GM23248 (cell line): Measurements from ENCODE around the gene GALNT18.

Experiments
- EZH2 ChIP-seq: fragments of 200-600 bp; sonication (generic); IDR thresholded peaks from 2 replicates; pipeline ENCODE4 v1.6.1; 2018; ENCODE audit warnings: antibody characterized with exemption, mild to moderate bottlenecking; ENCODE audit not compliant: insufficient read depth, poor library complexity, severe bottlenecking
- EZH2phosphoT487 ChIP-seq: fragments of 200-600 bp; sonication (generic); IDR thresholded peaks from 2 replicates; pipeline ENCODE4 v1.6.1; 2018; ENCODE audit warnings: antibody characterized with exemption, moderate library complexity, mild to moderate bottlenecking, low read depth; ENCODE audit not compliant: insufficient read depth

- no peak for TF ChIP-seq EZH2
- no peak for TF ChIP-seq EZH2phosphoT487
Measured at GRCh38 chr11:11389238-11389637, 232.6 kb downstream of the GALNT18 start.
